B cell (primary cell): ENCODE measurements around the gene PSMD6.

Source experiments
- EZH2 ChIP-seq: IDR thresholded peaks from 2 replicates; pipeline ENCODE4 v1.6.1; 2012; ENCODE audit warnings: borderline replicate concordance, low read depth, mild to moderate bottlenecking, moderate library complexity, low read length; ENCODE audit not compliant: insufficient read depth, poor library complexity, severe bottlenecking
- TF ChIP-seq, protein P1 (sequence below): fragments of 200-600 bp; IDR thresholded peaks from one replicate; pipeline ENCODE4 v1.8.0; 2022; ENCODE audit warnings: antibody characterized with exemption, mild to moderate bottlenecking

DNA sequence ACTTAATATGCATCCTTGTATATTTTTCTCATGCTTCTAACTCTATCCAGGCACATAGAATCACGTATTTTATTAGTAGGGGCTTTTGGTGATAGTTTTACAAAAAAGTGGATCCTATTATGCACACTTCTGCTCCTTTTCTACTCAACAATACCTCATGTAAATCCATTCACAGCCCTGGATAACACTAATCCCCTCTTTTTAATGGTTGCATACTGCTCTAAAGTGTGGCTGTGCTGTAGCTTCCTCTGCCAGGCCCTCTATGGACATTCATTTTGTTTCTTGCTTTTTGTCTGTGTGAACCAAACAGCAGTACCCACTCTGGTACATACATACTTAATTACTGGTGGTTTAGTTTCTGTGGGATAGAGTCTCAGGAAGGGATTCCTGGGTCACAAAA lies 59.8 kb downstream of the PSMD6 start:
- TF ChIP-seq, protein P1, sequence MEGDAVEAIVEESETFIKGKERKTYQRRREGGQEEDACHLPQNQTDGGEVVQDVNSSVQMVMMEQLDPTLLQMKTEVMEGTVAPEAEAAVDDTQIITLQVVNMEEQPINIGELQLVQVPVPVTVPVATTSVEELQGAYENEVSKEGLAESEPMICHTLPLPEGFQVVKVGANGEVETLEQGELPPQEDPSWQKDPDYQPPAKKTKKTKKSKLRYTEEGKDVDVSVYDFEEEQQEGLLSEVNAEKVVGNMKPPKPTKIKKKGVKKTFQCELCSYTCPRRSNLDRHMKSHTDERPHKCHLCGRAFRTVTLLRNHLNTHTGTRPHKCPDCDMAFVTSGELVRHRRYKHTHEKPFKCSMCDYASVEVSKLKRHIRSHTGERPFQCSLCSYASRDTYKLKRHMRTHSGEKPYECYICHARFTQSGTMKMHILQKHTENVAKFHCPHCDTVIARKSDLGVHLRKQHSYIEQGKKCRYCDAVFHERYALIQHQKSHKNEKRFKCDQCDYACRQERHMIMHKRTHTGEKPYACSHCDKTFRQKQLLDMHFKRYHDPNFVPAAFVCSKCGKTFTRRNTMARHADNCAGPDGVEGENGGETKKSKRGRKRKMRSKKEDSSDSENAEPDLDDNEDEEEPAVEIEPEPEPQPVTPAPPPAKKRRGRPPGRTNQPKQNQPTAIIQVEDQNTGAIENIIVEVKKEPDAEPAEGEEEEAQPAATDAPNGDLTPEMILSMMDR = no peak
- no peak for TF ChIP-seq EZH2
